Measurements from ENCODE around the gene NPHP4.

Gene NPHP4

DNA sequence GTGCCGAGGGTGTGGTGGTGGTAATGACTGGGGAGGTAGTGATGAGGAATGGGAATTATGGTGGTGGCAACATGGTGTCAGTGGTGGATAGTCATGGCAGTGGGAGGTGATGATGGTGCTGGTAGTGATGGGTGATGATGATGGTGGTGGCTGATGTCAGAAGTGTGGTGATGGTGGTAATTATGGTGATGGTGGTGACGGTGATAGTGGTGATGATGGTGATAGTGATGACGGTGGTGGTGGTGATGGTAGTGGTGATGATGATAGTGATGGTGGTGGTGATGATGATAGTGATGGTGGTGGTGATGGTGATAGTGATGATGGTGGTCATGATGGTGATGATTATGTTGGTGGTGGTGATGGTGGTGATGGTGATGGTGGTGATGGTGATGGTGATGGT lies 162.8 kb downstream of the NPHP4 start:
- DNase-seq (ENCODE audit: low spot score): no peak

DNA sequence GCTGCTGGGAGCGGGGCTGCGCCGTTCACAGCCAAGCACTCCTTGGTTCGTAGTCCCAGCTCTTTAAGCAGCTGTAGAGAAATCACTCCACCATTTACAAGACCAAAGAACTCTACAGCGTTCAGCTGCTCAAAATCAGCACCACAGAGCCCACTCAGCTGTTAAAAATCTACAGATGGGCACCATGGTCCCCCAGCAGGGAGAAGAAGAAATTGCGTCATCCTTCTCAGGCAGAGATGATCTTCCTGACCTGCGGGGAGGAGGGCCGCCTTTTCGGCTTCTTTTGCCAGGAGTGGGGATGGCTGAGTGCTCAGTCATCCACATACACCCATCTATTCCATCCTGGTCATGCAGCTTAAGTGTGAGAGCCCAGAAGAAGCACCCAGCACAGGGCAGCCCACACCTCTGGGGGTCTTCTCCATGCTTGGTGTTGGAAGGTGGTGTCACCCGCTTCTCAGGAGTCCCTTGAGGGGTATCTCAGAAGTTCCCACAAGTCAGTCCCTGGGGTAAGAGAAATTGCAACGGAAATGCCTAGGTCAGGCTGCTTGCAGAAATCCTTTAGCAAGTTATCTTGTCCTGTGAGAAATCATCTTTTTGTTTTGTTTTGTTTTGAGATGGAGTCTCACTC lies 163.8 kb downstream of the NPHP4 start:
- DNase-seq (ENCODE audit: low spot score): no peak

DNA sequence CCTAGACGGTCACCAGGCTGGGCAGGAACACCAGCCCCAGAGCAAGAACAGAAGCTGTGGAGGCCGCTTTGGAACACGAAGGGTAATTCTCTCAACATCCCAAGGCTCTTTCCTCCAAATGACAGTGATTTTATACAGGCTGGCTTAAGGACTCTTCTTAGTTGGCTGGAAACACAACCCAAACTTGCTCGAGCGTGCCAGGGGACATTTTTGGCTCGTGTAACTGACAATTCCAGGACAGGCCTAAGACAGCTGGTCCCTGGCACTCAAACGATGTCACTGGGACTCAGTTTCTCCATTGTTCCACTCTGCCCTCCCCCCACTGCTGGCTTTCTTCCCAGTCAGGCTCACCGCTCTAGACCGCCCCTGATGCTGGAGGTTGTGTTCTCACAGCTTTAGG lies 164.7 kb downstream of the NPHP4 start:
- DNase-seq (ENCODE audit: low spot score): no peak

DNA sequence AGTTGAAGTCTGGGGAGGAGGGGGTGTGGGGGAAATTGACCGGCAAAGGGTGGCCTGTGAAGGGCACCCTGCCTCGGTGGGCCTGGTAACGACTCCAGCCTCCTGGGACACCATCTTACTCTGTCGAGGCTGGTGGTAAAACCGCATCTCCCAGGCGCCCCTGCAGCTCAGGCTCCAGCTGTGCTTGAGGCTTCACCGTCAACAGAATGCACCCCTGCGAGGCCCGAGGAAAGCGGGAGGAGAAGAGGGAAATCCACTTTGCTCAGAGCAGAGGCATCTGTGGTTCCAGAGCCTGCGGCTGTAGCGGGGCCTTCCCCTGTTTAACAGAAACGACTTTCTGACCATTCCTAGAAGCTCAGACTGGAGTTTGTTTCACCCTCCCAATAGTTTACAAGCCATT lies 165.6 kb downstream of the NPHP4 start:
- DNase-seq (ENCODE audit: low spot score): no peak

DNA sequence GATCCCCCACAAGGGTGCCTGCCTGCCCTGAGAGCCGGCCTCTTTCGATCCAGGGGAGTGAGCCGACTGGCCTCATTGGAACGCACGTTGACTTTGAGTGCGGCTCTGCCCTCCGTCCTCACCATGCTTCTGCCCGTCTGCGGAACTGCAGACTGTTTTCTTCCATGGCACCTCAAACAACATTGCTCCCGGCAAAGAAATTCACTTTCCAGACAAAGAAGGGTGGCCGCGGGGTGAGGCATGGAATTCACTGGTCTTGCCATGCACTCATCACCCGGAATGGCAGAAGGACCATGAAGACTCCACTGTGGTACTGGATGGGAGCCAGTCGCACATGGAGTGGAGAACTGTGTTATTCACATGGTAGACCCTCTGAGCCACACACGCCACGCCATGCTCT lies 169.5 kb downstream of the NPHP4 start:
- no peak for DNase-seq (ENCODE audit: low spot score)

DNA sequence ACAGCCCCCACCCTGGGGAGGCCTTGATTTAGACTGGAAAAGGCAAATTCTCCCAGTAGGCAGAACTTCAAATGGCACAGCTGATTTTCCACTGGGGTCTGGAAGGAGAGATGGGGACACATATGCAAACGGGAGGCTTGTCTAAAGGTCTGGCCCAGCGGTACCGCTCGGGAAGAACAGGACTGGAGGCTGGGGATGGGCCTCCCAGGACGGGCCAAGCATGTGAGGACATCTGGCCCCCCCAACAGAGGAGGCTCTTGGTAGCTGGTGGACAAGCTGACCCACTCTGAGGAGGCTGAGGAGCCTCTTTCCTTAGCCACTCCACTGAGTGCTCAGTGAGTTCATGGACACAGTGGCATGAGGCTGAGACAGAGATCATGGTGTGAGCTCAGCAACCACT lies 170.0 kb downstream of the NPHP4 start:
- DNase-seq (ENCODE audit: low spot score): no peak

DNA sequence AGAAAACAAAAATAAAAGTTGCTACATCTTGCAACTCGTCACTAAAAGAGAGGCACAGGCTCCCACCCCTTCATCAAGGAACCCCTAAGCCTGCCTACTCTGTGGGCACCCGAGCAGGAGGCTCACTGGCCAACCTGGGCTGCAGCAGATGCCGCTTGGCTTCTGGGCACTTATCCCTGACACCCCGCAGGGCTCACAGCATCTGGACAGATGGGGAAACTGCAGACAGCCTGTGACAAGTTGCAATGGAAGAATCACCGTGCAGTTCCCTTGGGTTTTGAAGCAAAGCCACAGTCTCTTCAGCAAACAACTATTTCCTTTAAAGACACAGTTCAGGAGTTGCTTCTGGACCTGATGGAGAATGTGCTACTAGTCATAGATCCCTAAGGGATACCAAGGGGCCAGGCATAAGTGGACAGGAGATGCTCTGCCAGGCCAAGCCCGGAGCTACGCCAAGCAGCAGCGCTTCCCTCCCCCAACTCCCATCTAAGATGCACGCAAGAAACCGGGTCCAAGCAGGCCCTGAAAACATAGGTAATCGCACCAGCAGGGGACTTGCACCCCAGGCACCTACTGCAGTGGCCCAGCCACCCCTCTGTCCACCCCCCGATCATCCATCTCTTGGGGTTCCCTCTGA lies 170.6 kb downstream of the NPHP4 start:
- no peak for DNase-seq (ENCODE audit: low spot score)

DNA sequence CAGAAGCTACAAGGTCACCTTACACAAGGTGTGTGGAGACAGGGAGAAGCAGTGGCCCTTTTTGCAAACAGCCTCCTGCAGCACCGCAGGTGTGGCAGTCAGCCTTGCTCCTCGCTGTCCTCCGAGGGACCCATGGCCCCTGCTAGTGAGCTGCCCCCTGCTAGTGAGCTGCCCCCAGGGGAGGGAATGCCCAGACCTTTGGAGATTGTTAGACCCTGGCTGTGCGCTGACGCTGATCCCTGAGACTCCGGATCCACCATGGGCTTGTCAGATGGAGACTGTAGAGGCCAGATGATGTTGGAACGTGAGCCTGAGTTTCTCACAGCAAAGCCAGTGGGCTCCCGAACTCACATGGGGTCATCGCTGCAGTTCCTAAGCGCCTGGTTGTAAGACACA lies 172.2 kb downstream of the NPHP4 start:
- no peak for DNase-seq (ENCODE audit: low spot score)

DNA sequence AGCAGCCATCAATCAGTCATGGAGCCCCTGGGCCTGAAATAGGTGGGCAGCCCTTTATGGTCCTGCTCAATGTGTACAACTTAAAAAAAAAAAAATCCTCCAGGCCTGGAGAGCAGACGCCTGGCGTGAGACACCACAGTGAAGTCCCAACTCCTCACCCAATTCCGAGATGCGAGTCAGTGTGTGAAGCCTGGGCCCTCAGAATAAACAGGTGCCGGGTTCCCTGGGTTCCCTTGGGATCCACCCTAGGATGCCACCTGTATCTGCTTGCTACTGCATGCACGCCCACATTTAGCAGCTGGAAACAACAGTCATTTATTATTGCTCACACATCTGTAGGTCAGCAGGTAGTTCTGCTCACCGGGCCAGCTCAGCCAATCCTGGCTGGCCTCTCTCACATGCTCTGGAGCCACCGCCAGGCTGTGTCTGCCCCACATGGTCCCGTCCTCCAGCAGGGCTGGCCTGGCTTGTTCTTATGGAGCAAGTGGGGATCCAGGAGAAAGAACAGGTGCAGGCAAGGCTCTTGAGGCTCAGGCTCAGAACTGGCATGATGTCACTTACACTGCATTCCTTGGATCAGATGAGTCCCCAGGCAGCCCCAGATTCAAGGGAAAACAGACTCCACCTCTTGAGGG lies 172.7 kb downstream of the NPHP4 start:
- no peak for DNase-seq (ENCODE audit: low spot score)

DNA sequence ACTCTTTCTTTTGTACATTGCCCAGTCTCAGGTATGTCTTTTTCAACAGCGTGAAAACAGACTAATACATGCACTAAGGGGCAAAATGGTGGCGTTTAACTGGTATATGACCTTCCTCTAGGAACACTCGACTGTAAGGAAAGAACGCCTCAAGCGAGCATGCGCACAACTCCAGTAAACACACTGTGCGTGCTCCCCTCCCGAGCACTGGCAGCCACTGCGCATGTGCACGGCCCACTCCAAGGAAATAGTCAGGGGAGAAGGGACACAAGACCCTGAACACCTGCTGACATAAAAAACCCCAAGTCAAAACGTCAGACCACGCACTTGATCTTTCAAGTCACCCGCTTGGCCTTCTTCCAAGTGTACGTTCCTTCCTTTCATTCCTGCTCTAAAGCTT lies 173.5 kb downstream of the NPHP4 start:
- DNase-seq (ENCODE audit: low spot score): no peak

DNA sequence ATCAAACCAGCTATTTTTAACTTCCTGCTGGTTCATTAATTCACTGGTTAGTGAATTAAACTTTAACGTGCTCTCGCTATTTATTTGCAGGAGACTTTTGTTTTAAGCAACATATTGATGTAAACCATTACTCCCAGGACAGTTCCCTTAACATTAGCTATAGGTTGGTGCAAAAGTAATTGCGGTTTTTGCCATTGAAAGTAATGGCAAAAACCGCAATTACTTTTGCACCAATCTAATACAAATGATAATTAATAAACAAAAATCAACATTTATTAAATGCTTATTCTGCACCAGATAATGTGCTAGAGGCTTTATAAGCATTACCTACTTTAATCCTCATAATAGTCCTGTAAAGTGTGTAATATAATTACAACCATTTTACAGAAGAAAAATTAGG lies 176.5 kb downstream of the NPHP4 start:
- DNase-seq (ENCODE audit: low spot score): no peak

DNA sequence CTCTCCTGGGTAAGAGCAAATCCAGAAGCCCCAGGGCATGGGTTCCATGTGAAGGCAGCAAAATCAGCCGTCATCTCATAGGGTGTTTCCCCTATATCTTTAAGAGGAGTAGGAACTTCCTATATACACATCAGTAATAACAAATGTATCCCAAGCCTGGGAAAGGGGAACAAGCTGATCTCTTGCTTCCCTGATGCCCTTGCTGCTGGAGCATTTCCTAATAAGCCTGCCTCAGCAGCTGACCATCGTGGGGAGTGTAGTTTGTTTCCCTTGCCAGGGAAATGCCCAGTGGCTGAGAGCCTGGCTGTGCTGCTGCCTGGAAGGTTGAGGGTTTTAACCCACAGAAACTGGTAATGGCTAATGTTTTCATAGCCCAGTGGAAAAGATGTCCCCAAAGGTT lies 177.0 kb downstream of the NPHP4 start:
- no peak for DNase-seq (ENCODE audit: low spot score)

DNA sequence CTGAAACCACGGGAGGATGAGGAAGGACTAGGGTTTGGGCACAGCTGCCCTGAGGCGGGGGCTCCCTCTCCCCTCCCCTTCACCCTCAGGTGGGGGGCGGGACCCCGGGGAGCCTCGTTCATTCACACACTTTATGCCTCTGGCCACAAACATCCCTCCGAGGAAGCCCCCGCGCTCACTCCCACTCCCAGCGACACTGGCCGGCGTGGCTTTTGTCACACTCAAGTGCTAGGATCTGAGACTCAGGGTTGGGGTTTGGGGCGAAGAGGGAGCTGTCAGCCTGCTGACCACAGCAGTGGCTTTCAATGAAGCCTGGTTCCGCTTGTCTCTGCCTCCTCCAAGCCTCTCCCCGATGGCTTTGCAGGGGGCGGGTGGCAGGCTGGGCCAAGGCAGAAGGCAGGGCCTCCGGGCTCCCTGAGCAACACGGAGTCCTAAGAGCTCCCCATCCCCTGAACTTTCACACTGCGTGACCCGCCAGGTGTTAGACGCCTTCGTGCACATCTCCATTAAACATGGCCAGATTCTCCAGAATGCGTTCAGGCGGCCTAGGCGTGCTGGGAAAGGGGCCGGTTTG lies 178.1 kb downstream of the NPHP4 start:
- DNase-seq (ENCODE audit: low spot score): no peak

DNA sequence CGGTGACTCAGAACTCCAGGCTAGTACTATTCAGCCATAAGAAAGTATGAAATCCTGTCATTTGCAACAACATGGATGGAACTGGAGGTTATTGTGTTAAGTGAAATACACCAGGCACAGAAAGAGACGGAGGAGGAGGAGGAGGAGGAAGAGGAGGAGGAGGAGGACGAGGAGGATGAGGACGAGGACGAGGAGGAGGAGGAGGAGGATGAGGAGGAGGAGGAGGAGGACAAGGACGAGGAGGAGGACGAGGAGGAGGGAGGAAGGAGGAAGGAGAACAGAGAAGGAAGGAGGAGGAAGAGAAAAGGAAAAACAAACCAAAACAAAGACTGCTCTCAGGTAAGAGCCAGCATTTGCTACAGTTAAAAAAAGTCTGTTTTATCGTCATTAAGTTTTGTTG lies 178.7 kb downstream of the NPHP4 start:
- DNase-seq (ENCODE audit: low spot score): no peak

Data from kidney capillary endothelial cell (primary cell).